Amniotic epithelial cell (primary cell): Measurements from ENCODE around the gene MRTO4.
"Not testable (repeated sequence)": the region's sequence is repeated elsewhere in the genome, so short reads cannot be mapped to it uniquely, and the experiment has no call there.

Experiments
- DNase-seq: peaks from one replicate; pipeline ENCODE4 v3.0.0-alpha.2; 2010; ENCODE audit warnings: low read depth

Gene MRTO4

GRCh38 chr1:19270343-19270730, 18.7 kb downstream of the MRTO4 start:
- DNase-seq: not testable (repeated sequence)

GRCh38 chr1:19272064-19272463, 20.5 kb downstream of the MRTO4 start:
- DNase-seq: no peak

GRCh38 chr1:19273106-19273843, 21.7 kb downstream of the MRTO4 start:
- no peak for DNase-seq

- DNase-seq: not testable (repeated sequence)
Measured at GRCh38 chr1:19273844-19274531, 22.4 kb downstream of the MRTO4 start.

- no peak for DNase-seq
Measured at GRCh38 chr1:19274636-19275035, 23.0 kb downstream of the MRTO4 start.

GRCh38 chr1:19283891-19284290, 32.3 kb downstream of the MRTO4 start:
- no peak for DNase-seq

GRCh38 chr1:19284881-19285280, 33.3 kb downstream of the MRTO4 start:
- no peak for DNase-seq

GRCh38 chr1:19285366-19285765, 33.8 kb downstream of the MRTO4 start:
- DNase-seq: not testable (repeated sequence)

GRCh38 chr1:19285807-19286206, 34.2 kb downstream of the MRTO4 start:
- DNase-seq: not testable (repeated sequence)

- no peak for DNase-seq
Measured at GRCh38 chr1:19287436-19288185, 36.0 kb downstream of the MRTO4 start.

GRCh38 chr1:19288324-19289241, 37.0 kb downstream of the MRTO4 start, which contains the start of gene AKR7A3:
Gene AKR7A3 (minus strand): TSS chr1:19288770. CDS start chr1:19288709, 61 bp downstream.
- not testable (repeated sequence) for DNase-seq

GRCh38 chr1:19289244-19289643, 37.6 kb downstream of the MRTO4 start:
- no peak for DNase-seq

- no peak for DNase-seq
Measured at GRCh38 chr1:19294638-19295037, 43.0 kb downstream of the MRTO4 start.

- no peak for DNase-seq
Measured at GRCh38 chr1:19300211-19300610, 48.6 kb downstream of the MRTO4 start.

GRCh38 chr1:19304081-19304480, 52.5 kb downstream of the MRTO4 start:
- not testable (repeated sequence) for DNase-seq

GRCh38 chr1:19305880-19306279, 54.3 kb downstream of the MRTO4 start:
- DNase-seq: no peak

GRCh38 chr1:19306941-19307340, 55.3 kb downstream of the MRTO4 start:
- no peak for DNase-seq

- DNase-seq: no peak
Measured at GRCh38 chr1:19307794-19308508, 56.3 kb downstream of the MRTO4 start.

- DNase-seq: no peak
Measured at GRCh38 chr1:19308509-19308907, 56.9 kb downstream of the MRTO4 start.

- DNase-seq: peak; percentile 54
Measured at GRCh38 chr1:19309123-19309813, 57.7 kb downstream of the MRTO4 start.
